Right kidney (tissue), 1 donor: Measurements from ENCODE around the gene GRAMD1A.
"Not testable (repeated sequence)": the region's sequence is repeated elsewhere in the genome, so short reads cannot be mapped to it uniquely, and the experiment has no call there.

Experiments
- DNase-seq: peaks from one replicate; pipeline ENCODE4 v3.0.0-alpha.2; 2016

GRAMD1A gene

DNA sequence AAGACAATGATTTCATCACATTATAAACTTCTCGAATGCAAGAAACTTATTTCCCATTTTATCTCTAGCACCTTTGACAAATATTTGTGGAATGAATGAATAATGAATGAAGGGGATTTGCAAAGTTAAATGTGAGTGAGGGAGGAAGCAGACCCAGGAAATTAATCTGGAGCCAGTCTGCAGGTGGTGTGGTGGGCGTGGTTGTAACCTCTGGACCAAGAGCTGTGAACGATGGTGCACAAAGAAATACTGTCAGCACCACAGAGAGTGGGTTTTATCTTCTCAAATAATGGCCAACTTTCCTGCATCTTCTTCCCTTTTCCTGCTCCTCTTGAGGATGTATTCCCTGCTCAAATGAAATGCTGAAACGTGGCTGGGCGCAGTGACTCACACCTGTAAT lies 25.1 kb upstream of the GRAMD1A start:
- no peak for DNase-seq

DNA sequence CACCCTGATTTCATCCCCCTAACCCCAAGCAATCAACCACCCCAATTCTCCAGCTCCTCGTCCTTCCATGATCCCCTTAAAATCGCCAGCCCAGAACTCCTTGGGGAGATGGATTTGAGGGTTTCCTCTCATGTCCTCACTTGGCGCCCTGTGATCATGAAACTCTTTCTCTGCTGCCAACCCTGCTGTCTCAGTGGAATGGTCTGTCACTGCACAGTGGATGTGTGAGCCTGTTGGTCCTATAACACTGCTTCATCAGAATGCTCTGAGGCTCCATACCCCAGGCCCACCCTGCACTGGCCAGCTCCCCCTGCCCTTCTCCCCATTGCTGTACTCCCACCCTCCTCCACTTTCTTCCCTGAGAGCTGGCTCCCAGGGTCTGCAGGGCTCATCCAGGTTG lies 23.5 kb upstream of the GRAMD1A start:
- DNase-seq: no peak

DNA sequence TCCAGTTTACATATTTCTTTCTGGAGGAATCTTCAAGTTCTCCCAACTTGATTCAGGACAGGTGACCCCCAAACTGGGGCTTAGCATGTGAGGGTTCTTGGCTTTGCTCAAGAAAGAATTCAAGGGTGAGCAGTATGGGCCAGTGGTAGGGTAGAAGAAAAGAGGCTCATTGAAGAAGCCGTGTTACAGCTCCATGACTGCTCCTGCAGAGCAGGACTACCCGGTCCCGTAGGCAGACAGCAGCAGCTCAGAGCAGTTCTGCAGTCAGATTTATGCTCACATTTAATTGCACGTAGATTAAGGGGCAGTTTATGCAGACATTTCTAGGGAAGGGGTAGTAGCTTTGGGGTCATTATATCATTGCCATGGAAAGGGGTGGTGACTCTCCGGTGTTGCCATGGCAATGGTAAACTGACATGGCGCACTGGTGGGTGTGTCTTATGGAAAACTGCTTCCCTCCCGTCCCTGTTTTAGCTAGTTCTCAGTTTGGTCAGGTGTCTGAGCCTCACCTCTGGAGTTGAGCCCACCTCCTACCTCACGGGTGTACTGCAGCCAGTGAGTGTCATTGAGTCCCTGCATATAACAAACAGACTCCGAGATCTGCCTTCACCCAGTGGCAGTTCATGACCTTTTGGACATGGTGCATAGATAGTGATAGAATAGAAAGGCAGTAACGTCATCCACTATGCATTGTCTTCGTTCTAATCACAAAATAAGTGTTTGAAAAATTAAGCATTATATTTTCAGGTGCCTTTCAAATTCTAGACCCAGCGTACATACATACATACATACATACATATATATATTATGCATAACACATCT lies 20.1 kb upstream of the GRAMD1A start:
- DNase-seq: no peak

DNA sequence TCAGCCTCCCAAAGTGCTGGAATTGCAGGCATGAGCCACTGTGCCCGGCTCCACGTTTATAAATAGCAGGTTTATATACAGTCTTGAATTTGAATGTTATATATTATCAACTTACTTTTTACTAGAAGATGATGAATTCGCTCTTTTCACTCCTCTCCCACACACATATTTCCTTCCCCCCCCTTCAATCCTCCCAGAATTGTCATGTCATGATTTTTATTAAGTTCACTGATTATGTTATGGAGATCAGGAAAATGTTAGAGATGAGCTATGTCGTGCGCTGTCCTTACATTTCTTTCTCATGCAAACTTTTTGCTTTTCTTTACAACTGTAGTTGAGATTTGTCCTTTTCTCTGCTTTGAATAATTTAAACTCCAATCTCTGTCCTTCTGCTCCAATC lies 17.8 kb upstream of the GRAMD1A start:
- DNase-seq: no peak

DNA sequence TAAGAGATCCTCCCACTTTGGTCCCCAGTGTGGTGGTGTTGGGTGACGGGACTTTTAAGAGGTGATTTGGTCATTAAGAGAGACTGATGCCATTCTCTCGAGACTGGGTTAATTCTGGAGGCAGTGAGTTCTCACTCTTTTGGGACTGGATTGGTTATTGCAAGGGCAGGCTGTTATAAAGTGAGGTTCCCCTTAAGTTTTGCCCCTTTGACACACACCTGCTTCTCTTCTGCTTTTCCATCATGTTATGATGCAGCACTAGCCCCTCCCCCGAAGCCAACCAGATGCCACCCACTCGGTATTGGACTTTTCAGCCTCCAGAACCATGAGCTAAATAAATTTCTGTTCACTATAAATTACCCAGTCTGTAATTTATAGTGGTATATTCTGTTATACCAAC lies 16.3 kb upstream of the GRAMD1A start:
- DNase-seq: no peak

DNA sequence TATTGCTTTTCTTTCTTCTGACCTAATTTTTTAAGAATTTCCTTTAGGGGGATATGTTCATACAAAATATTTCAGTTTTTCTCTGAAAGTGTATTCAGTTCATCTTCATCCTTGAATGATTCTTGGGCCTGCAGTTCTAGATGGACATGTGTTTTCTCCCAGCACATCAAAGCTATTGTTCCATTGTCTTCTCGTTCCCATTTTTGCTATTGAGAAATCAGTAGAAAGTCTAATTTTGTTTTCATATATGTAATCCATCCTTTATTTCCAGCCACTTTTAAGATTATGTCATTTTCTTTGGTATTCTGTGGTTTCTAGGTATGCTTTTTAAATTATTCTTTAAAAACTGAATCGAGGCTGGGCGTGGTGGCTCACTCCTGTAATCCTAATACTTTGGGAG lies 15.8 kb upstream of the GRAMD1A start:
- no peak for DNase-seq

DNA sequence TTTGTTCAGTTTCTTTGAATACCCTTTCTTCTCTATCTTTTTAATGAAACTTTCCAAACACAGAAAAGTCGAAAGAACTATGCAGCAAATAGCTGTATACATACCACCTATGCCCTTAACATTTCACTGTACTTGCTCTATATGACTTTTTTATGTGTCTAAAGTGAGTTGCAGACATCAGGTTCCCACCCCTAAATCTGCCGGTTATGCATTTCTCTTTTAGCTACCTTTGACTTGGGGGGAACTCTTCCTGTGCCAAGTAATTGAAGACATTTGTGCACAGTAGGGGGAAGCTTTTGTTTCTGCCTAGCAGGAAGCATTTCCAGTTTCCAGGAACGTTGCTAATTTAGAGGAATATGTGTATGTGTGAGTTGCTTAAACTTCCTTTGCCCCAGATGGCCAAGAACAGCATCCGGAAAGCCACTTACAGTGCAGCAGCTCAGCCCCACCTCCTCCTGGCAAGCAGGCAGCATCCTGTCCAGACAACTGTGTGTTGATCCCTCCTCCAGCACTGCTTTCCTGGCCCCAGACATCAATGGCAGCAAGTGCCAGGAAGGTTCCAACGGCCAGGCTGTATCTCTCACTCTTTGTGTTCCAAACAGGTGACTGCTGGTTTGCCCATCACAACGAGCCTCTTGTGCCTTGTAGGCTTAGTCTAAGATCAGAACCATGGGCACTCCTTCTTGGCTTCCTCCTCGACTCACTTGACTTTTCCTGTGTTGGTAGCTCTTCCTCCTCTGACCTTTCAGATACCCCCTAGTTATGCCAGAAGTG lies 14.7 kb upstream of the GRAMD1A start:
- no peak for DNase-seq

DNA sequence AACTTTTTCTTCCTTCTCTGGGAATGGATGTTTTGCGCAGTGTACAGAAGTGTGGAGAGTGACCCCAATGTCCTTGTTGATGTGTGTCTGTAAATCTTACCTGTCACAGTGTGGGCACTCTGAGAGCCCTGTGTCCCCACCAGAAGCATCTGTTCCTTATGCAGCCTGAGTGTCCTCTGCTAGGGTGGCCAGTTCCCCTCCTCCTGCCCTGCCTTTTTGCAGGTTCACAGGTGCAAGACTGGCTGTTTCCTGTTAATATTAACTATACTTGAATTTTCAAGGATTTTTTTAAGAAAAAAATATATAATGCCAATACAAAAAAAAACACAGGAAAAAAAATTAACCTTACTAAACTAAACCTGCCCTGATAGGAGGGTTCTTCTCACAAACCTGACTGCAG lies 12.0 kb upstream of the GRAMD1A start:
- DNase-seq: no peak

DNA sequence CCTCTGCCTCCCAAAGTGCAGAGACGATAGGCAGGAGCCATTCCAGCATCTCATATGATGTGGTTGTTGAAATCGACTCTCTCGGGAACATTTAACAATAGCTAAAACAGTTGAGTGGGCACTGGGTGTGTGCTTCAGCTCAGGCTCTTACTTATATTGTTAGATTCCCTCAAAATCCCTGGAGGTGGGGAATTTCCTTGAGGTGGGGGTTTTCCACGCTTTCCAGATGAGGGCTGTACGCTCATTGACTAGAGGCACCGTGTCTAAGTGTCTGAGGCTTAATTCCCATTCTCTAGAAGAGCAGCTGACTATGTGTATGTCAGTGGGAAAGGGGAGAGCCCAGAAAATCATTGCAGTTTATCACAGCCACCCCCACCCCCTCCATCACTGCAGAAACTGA lies 10.8 kb upstream of the GRAMD1A start:
- no peak for DNase-seq

DNA sequence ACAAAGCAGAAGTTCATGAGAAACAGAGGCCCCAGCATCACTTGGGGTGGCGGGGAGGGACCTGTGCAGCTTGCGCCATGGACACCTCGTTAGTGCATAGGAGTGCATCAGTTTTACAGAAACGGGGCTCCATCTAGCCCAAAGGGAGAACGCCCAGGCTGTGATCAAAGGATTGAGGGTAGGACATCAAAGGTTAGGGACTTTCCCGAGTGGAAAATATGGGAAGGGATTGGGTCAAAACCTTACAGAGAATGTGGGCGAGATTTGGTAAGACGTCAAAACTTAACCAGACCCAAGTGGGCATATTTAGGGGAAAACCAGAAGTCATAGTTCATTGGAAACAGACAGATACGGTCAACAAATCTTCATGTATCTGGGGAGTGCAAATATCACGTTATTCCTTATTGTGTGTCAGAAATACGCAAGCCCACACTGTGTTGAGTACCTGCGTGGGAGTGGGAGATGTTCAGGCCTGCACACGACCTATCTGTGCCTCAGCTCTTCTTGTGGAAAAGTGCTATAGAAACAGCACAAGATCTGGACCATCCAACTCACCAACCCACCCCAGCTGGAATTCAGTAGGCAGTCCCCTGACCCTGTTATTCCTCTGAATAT lies 9.4 kb upstream of the GRAMD1A start:
- no peak for DNase-seq

DNA sequence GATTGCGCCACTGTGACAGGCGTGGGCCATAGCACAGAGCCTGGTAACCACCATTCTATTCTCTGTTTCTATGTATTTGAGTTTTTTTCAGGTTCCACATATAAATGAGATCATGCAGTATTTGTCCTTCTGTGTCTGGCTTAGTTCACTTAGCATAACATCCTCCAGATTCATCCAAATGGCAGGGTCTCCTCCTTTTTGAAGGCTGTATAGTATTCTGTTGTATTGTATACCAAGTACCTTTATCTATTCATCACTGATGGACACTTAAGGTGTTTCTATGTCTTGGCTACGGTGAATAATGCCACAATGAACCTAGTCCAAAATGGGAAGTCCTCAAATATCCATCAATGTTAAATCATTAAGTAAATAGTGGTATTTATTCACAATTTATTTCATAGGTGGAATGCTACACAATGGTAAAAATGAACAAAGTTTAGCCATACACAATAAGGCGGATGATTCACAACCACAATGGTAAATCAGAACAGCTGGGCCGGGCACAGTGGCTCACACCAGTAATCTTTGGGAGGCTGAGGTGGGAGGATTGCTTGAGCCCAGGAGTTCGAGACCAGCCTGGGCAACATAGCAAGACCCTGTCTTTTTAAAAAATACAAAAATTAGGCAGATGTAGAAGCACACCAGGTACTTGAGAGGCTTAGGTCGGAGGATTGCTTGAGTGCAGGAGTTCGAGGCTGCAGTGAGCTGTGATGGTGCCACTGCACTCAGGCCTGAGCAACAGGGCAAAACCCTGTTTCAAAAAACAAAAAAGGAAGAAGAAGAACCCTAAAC lies 8.4 kb upstream of the GRAMD1A start:
- DNase-seq: no peak

DNA sequence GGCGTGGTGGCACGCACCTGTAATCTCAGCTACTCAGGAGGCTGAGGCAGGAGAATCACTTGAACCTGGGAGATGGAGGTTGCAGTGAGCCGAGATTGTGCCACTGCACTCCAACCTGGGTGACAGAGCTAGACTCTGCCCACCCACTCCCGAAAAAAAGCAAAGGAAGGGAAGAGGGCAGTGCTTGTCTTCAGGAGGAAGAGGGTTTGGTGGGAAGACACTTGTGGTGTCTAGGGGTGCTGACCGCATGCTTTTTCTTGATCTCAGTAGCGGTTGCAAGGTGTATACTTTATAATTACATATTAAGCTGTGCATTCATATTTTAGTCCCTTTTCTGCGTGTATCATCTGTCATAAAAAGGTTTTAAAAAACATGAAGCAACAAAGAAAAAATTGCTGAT lies 7.5 kb upstream of the GRAMD1A start:
- DNase-seq: not testable (repeated sequence)

DNA sequence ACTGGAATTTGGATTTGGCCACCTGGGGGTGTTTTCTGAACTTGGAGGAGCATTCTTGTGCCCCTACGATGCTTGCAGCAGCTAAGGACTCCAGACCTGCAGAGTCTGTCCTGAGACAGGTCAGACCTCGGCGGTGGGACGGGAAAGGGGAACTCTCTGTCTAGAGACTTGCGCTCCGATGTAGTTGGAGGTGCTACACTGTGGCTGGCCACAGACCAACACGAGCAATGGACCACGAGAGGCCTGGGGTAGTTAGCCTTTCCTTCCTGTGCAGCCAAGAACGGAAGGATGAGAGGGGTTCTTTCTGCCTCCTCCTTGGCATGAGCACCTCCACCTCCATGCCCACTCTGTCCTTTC lies 5.9 kb upstream of the GRAMD1A start:
- no peak for DNase-seq

DNA sequence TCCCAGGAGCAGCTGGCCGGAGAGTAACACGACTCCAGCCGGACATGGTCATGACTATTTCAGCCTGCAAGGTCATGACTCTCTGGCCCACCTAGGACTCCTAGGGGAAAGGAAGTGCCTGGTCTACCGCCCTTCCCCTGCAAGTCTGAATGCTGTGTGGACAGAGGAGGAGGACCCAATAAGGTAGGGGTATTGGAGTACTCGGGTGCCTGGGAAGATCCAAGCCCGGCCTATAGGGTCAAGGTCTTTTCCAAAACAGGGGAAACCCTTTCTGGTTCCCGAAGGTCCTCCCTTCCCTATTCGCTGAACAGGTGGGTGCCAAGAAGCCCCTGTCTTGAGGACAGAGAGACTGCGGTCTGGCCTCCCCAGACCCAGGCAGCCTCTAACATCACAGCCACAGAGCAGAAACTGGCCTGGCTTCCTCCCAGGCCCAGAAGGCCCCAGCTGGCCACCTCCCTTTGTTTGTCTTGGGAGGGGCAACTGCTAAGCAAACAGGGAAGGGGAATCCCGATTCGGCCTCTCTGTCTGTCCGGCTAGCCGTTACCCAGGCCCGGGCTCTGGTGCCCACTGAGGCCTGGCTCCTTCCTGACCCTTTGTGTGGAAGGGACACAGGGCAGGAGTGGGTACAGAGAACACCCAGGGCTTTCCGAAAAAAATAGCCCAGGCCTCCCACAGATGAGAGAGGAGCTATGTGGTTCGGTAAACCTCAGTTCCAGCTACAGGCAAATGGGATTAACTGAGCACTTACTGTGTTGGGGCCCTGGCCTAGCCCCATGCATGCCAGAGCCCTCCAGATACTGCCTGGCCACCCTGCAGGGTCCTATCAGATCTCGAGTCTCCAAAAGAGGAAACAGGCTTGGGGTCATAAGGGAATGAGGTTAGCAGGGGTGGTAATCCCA lies 5.2 kb upstream of the GRAMD1A start:
- no peak for DNase-seq

DNA sequence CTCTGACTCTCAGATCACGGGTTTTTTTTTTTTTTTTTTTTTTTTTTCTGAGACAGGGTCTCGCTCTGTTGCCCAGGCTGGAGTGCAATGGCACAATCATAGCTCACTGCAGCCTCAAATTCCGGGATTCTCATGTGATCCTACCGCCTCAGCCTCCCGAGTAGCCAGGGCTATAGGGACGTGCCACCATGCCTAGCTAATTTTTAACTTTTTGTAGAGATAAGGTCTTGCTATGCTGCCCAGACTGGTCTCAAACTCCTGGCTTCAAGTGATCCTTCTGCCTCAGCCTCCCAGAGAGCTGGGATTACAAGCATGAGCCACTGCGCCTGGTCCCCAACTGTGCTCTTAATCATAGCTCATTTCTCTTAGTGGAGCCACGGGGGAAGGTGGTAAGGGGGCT lies 4.6 kb upstream of the GRAMD1A start:
- no peak for DNase-seq

DNA sequence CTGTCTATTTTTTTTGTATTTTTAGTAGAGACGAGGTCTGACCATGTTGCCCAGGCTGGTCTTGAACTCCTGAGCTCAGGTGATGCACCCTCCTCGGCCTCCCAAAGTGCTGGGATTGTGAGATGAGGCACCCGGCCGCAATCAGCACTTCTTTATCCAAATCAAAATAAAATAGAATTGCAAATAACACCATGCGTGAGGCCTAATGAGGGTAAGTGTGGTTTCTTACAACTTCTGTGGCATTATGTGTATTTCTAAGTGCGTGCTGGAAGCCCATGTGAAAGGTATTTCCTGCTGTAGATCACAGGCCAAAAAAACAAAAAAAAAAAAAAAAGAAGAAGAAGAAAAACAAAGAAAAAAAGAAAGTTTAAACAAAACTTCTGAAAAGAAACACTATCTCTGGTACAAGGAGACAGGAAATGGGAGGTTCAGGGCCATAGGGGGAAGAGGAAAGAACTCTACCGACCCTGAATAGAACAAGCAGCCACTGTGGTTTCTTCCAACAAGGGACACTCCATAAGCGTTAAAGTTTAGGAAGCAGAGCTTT lies 3.0 kb upstream of the GRAMD1A start:
- DNase-seq: no peak

DNA sequence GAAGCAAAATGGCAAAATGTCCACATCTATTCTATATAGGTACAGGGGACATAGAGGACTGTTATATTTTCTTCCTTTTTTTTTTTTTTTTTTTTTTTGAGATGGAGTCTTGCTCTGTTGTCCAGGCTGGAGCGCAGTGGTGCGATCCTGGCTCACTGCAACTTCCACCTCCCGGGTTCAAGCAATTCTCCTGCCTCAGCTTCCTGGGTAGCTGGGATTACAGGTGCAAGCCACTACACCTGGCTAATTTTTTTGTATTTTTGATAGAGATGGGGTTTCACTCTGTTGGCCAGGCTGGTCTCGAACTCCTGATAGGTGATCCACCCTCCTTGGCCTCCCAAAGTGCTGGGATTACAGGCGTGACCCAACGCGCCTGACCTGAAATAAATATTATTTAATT lies 1.9 kb upstream of the GRAMD1A start:
- not testable (repeated sequence) for DNase-seq

DNA sequence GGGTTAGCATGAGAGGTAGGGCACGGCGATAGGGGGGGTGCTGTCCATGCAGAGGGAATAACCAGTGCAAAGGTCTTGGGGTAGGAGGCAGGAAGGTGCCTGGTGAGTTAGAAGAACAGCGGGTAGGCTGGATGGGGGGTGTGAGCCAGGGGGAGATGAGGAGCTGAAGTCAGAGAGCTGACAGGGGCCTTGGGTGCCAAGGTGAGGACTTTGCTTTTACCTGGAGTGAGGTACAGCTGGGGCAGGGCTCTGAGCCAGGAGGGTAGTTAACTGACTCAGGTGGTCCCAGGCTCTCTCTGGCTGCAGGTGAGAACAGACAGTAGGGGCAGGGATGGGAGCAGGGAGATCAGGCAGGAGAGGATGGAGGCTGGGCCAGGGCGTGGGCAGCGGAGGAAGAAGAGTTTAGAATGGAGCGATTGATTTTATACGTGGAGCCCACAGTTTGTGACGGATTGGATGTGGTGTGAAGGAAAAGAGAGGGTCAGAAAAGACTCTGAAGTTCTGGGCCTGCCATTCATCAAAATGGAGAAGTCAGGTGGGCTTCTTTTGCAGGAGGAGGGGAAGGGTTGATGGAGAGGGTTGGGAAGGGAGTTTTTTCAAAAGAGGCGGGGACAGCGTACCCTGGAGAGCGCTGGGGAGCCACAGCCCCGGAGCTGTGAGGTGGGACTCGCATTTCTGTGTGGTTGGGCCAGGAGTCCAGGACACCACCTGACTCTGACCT lies 1.2 kb upstream of the GRAMD1A start:
- no peak for DNase-seq

DNA sequence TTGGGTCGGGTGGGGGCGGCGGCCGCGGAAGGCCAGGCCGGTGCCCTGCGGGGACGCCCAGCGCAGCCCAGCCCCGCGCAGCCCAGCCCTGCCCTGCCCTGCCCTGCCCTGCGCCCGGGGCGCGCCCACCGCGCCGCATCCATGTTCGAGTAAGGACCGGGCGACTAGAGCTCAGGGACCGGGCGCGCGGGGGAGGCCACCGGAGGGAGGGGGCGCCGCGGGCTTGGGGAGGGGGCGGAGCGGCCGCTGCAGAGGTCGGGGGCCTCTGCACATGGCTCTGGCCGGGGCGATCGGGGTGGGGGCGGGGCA lies 169 bp downstream of the GRAMD1A start:
- no peak for DNase-seq

DNA sequence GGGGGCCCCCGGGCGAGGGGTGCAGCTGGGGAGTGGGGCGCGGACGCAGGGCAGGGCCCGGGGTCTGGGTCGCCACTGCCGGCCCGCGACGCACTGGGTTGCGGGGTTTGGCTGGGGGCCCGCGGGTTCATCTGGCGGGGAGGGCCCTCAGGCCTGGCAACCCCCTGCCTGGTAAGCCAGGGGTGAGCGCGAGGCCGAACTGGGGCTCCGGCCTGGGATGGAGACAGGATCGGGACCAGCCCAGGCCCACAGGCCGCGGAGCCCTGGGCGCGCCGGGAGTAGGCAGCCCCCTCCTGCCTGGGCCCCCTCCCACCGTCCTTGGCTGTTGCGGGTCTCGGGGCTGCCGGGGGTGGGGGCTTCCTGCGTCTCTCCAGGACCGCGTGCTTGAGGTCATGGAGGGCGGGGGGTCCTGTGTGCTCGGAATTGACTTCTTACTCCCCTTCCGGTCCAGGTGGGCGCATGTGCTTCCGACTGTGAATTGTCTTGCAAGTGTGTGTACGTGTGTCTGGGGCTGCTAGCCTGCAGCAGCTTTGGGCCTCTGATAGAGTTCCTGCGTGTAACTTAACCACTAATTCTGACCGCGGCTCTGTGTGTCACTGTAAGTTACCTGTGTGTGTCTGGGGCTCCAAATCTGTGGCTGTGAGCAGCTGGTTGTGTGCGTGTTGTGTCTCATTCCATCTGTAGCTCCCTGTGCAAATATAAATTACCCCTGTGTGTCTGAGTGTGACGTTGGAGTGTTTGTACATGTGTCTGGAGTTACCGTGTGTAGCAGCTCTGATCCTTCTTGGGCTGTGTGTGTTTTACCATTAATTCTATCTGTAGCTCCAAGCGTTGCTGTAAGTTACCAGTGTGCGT lies 751 bp downstream of the GRAMD1A start:
- peak; percentile 66 for DNase-seq
